ENCODE measurements around the gene CHCHD3.

DNA sequence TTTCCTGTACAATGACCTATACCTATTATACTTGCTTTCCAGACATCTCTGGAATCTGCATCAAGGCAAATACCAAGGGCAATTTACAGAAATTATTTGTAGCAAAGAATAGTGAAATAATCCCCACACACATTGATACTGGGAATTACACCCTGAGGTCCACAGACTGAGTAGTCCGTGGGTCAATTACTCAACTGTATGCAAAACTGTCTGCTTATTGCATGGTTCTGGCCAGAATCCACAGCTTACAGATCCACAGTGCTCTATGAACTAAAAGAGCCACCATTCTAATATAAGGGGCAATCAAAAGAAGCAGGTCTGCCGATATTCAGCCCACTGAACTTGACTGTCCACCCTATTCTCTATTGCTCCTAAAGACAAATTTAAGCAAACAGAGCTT, 5.7 kb downstream of the CHCHD3 start:
- no peak for TF ChIP-seq RAD21 (IDR thresholded peaks at IDR 0.05; ENCODE audit: low read length)
- TF ChIP-seq, protein P1, sequence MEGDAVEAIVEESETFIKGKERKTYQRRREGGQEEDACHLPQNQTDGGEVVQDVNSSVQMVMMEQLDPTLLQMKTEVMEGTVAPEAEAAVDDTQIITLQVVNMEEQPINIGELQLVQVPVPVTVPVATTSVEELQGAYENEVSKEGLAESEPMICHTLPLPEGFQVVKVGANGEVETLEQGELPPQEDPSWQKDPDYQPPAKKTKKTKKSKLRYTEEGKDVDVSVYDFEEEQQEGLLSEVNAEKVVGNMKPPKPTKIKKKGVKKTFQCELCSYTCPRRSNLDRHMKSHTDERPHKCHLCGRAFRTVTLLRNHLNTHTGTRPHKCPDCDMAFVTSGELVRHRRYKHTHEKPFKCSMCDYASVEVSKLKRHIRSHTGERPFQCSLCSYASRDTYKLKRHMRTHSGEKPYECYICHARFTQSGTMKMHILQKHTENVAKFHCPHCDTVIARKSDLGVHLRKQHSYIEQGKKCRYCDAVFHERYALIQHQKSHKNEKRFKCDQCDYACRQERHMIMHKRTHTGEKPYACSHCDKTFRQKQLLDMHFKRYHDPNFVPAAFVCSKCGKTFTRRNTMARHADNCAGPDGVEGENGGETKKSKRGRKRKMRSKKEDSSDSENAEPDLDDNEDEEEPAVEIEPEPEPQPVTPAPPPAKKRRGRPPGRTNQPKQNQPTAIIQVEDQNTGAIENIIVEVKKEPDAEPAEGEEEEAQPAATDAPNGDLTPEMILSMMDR (conservative IDR thresholded peaks at IDR 0.05; ENCODE audit: low read depth, low read length): no peak
- TF ChIP-seq BHLHE40 (IDR thresholded peaks at IDR 0.05; ENCODE audit: low read depth, low read length): no peak
- no peak for TF ChIP-seq POLR2A (IDR thresholded peaks at IDR 0.05; ENCODE audit: low read depth, low read length)
